ENCODE data around the gene MAD1L1.
"Not testable (repeated sequence)": the region's sequence is repeated elsewhere in the genome, so short reads cannot be mapped to it uniquely, and the experiment has no call there.

The MAD1L1 gene

GRCh38 chr7:1851721-1852516 is 380.8 kb downstream of the MAD1L1 start:
- no peak for DNase-seq

DNA sequence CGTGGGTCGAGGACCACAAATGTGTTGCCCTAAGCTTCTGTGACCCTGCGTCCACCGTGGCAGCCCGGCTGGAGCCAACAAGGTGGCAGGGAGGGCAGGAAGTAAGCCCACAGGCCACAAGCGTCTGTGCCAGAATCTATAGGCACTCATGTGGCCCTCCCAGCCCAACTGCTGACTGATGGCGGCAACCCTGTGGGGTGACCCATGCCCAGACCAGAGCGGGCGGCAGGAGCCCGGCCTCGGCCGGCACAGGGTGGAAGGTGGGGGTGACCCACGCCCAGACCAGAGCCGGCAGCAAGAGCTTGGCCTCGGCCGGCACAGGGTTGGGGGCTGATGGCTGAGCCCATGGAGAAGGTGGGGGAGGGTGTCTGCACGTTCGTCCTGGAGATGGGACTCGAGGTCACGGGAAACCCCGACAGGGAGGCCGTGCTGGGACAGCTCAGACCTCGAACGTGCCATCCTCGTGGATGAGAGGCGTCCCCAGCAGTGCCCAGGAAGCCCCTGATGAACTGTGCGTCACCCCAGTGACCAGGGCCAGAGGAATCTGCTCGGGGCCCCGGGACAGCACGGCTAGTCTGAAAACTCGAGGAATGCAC is 381.7 kb downstream of the MAD1L1 start:
- DNase-seq = no peak

DNA sequence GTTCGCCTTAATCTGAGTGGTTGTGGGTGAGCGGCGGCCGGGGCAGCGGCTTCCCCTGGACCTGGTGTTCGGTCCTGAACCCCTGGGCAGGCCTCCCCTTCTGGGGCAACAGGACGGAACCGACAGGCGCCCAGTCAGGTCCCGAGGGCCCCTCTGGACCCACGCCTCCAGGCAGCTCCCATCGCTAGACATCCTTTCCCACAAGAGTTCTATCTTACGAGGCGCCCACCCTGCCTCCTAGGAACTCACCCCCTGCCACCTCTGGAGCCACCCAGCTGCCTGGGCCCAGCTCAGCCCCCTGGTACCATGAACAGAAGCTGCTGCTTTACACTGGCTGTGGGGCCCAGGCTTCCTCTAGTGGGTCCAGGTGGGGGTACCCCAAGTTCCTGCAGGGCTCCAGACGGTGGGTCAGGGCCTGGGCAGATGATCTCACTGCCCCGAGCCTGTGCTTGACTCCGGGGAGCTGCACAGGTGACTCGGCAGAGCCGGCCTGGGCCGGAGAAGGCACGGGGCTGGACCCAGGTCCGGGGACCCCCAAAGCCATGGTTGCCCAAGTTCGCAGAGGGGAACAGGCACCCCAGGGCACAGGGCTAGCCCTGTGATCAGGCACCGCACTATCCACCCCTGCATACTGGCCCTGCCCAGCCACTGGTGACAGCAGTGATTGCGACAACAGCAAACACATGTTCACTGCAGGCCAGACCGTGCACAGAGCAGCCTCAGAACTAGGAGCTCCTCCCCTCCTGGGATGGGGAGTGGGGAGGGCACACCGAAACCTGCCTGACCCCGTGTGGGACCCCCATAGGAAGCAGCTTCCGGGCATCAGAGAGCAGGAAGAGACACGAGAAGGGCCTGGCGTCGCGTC is 382.4 kb downstream of the MAD1L1 start:
- no peak for DNase-seq

DNA sequence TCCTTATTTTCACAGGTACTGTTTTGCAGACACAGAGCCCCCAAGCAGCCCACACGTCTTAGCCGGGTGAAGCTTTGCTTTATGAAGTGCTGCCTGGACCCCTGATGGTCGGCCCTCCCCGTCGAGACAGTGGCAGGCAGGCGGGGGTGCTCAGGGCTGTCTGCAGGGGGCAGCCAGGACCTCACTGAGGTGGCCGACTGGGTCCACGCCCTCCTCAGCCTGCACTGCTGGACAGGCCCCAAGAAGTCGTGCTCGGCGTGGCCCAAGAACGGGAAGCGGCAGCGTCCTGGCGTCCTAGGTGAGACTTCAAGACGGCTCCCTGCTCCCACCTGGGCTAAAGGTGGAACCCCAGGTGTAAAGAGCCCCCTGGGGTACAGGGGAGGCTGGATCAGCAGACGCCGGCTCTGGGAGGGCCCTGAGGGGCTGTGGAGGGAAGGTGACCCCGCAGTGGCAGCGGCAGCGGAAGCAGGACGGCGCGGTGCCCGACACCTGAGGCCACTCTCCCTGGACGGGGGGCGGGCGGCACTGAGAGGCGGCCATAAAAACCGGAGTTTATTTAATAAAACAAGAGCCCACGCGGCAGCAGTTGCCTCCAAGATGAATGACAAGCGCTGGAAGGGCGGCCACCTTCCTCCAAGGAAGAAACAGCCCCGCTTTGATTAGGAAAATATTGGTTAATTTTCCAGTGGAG is 383.2 kb downstream of the MAD1L1 start:
- no peak for DNase-seq

GRCh38 chr7:1848911-1849311 is 383.8 kb downstream of the MAD1L1 start:
- no peak for DNase-seq

- no peak for DNase-seq
Measured at GRCh38 chr7:1848013-1848640, 384.6 kb downstream of the MAD1L1 start.

DNA sequence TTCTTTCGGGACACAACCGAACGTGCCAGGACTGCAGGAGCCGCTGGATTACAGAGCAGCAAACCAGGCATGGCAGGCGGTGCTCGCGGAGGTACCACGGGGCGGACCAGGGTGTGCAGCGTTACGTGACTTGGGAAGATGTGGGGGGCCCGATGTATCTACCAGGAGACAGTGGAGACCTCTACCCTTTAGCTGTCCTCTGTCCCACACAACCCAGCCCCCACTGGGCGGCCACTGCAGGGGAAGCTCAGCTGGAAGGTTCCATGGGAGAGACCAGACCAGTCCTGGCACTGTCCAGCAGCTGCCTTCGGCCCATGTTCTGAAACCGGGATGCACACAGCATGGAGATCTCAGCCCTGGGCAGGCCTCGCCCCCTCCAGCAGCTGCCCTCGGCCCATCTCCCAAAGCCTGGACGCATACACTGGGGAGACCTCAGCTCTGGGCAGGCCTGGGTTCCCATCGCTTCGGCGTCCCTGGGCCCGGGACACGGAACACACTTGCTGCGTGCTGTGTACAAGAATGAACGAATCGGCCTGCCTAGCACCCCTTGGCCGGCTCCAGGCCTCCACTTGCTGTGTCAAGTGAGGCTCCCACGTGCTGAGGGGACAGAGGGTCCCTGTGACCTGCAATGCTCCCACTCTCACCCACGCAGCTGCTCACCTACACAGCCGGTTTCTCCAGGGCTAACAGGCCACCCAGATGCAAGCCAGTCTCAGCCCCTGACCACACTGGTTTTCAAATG is 385.3 kb downstream of the MAD1L1 start:
- no peak for DNase-seq

GRCh38 chr7:1846331-1847065 is 386.2 kb downstream of the MAD1L1 start:
- no peak for DNase-seq

GRCh38 chr7:1845536-1846311 is 387.0 kb downstream of the MAD1L1 start:
- DNase-seq = no peak

DNA sequence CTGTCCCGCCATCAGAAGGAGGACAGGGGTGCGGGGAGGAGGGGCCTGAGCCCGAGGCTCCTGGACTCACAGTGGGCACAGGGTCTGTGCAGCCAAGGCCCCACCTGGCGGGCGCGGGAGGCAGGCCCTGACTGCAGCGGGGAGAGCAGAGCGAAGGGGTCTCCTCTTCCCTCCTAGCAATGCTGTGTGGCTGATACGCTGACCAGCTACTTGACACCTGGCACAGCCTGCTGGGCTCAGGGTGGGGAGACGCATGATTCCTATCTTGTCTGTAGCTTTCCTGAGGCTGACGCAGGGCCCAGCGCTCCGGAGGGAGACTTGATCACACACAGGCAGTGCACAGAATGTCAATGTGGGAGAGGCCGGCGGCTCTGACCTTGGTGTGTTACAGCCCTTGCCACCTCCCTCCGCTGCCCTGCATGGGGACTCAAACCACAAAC is 387.8 kb downstream of the MAD1L1 start:
- DNase-seq = no peak

DNA sequence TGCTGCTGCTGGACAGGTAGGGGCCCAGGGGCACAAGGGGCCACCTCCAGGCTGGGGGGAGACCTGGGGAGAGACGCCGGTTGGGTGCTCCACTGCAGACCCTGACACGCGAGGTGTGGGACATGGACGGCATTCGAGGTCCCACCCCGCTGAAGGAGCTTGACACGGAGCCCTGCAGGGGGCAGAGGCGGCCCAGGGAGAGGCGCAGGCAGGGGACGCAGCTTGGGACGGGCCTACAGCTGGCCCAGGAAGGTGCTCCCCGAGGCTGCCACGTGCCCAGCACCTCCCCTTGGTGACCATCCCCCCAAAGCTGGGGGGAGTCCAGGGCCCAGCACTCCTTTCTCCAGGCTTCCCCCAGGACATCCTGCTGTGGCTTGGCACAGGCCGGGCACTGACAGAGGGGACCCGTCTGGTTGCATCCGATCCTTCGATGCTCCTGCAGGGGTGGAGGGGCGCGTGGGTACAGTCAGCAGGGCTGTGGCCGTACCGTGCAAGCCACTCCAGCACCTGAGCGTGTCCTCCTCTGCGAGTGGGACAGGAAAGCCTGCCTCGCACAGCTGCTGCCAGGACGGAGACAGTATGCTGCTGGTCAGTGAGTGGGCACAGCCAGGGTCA is 388.3 kb downstream of the MAD1L1 start:
- no peak for DNase-seq

DNA sequence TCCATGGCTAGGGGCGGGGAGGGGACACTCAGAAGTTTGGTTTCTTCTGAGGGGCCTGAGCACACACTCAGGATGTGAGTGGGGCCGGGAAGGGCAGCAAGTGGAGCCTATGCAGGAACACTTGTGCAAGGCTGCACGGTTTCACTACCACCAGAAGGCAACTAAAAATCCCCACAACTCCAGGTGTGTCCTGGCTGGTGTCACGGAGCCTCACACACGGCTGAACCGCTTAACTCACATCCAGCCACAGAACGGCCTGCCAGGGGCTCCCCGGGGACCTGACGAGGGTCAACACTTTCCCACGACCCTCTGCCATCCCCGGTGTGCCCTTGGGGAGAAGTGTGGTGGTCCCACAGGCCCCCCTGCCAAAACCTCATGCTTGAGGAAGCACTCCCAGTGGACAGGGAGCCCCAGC is 388.8 kb downstream of the MAD1L1 start:
- no peak for DNase-seq

DNA sequence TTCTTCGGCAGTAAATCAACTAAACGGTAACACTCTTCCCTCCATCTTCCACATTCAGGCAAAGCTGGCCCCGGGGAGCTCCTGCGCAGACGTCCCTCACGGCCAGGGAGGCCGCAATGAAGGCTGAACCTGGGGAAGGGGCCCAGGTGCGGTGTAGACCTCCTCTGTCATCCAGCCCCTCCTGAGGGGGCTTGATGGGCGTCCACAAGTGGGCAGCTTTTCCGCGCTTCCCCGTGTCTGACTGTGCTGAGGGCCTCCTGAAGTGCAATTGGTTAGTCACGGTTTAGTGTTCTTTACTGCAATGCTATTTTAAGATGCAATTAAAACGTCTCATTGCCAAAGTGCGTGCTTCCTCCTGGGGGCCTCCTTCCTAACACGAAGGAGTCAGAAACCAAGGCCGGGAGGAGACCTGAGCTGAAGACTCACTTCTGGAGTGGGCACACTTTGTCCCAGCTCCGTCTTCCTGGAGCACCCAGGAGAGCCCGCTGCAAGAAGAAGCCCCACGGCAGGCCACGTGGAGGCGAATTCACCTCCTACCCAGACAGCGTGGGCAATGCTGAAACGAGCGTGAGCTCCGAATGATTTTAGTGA is 389.4 kb downstream of the MAD1L1 start:
- DNase-seq = no peak

DNA sequence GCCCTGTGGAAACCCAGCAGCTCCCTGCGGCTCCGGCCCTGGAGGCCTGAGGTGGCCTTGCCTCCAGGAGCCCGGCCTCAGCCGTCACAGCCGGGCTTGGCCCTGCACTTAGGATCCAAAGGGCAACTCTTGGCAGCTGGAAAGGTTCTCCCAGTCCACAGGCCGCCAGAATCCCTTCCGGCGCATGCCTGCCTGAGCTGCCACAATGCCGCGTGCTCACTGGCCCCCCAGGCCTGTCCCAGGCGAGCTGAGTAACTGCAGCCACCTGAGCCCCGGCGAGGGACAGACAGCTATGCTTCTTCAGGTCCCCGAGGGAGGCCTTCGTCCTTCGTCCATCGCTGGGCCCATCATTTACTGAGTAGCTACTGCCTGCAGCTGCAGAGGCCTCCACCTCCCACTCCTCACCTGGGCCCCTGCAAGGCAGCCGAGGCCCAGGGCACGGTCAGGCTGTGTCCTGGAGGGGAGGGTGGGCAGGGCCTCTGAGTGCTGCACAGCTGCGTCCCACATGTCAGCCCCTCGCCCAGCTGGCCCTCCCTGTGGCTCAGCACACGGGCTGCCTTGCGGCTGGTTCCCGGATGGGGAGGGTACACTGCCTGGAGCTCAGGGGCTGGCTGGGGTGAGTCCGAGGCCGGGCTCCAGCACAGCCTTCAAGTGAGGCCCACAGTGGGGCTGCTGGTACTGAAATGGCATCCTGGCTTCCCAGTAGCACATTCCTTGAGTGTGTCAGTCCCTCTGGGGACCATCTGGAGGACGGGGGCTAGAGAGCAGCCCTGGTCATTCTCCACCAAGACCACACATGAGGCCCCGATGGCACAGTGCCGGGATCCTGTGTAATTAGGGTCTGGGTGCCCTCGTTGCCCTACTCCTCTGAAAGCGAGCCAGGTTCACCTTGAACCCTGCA is 390.2 kb downstream of the MAD1L1 start:
- DNase-seq = no peak

DNA sequence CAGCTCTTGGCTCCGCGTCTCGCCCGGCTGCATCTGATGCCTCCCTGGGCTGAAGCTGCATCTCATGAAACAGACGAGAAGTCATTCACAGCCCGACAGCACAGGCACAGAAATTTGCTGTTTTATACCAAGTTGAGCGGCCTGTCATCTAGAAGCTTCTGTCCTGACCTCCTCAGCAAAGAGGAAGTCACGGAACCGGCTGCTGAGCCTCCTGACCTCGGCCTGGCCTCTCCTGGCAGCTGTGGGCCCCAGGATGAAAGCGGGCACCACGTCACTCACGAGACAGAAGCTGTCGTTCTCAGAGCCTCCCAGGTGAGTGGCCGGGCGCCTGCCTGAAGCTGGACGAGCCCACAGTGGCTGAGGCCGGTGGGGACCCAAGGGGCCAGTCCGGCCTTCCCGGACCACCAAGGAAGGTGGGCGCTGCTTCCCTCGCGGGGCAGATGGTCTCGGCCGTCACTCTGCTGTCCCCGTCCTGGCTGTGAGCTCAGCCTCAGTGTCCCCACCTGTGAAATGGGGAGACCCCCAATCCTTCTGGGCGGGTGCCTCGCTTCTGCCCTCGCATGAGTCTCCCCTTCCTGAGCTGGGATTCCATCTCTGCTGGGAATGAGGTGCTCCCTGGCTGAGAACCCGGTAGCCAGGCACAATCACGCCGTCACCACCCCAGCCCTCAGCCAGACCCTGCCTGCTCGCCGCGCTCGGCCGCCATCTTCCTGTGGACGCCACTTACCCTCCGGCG is 391.3 kb downstream of the MAD1L1 start:
- not testable (repeated sequence) for DNase-seq

DNA sequence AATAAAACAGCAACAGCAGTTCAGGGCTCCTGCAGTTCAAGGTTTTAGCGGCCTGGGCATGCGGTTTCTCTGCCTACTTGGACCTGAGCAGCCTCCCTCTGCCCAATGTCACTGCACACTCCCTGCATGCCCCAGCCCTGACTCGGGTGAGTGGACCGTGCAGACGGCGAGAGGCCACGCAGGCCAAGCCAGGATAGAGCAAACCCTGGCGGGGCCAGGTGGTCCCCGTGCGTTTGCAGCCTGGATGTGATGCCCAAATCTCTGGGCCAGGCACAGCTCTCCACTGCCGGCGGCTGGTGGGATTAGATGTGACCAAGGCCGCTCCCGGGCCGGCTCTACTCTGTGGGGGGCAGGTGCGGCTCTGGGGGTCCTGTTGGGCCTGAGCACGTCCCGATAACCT is 392.0 kb downstream of the MAD1L1 start:
- not testable (repeated sequence) for DNase-seq

DNA sequence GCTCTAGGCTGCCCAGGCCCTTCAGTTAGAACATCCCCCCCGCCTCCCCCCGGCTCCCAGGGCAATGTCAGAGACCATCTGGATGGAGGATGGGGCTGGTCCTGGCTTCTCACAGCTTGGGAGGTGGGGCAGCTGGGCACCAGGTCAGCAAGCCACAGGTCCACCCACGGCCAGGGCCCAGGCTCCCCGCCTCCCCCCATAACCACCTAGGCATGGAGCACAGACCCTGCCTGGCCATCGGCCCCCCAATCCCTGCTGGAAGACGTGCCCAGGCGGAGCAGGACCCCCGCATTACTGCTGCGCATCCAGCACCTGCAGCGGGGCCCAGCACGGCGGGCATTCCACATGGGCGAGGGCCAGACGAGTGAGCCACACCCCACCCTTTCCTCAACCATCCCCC is 393.0 kb downstream of the MAD1L1 start:
- no peak for DNase-seq

Measured in stimulated activated naive CD4-positive, alpha-beta T cell treated with Interleukin-2 at 50 U/mL for 16 hours (primary cell).